ENCODE data around the gene ACOT4. TPM values are rescaled to one million over a fixed set of nuclear protein-coding genes. Genes with fewer than 3 reads are reported as not detected.
A peak's percentile ranks its signal among the peaks of the same experiment; 100 is the strongest.
"Not testable (repeated sequence)": the region's sequence is repeated elsewhere in the genome, so short reads cannot be mapped to it uniquely, and the experiment has no call there.

The ACOT4 gene
- total RNA-seq, 1 donor from 2014 or later = 1.2 TPM

GRCh38 chr14:73574251-73574650 is 17.4 kb upstream of the ACOT4 start:
- FAIRE-seq; DNase-seq (ENCODE audit: low spot score in 2 of 2): not testable (repeated sequence)

DNA sequence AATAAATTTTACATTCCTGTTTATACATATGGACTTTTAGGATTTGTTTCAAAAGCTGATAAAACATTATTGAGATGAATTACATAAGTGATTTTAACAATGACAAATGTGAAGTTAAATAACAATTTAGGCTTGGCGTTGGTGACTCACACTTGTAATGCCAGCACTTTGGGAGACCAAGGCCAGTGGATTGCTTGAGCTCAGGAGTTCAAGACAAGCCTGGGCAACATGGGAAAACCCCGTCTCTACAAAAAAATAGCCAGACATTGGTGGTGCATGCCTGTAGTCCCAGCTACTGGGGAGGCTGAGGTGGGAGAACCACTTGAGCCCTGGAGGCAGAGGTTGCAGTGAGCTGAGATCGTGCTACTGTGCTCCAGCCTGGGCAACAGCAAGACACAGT is 15.3 kb upstream of the ACOT4 start:
- FAIRE-seq = no peak
- no peak for DNase-seq (ENCODE audit: low spot score in 2 of 2)

DNA sequence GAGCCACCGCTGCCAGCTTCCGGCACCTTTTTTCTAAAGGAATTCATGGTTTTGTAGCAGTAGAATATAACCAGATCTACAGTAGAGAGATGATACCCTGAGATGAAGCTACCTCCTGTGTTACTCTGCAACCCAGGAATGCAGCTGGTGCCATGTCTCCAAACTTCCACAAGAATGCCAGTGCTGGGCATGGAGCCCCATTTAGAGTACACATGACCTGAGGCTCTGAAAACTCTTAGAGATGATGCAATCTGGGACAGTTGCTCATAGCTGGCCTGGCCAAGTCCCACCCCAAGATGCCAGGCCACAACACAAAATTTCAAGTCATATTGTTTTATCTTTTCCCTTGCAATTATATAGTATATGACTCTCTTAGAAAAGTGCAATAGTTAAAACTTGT is 14.5 kb upstream of the ACOT4 start:
- FAIRE-seq; DNase-seq (ENCODE audit: low spot score in 2 of 2): not testable (repeated sequence)

DNA sequence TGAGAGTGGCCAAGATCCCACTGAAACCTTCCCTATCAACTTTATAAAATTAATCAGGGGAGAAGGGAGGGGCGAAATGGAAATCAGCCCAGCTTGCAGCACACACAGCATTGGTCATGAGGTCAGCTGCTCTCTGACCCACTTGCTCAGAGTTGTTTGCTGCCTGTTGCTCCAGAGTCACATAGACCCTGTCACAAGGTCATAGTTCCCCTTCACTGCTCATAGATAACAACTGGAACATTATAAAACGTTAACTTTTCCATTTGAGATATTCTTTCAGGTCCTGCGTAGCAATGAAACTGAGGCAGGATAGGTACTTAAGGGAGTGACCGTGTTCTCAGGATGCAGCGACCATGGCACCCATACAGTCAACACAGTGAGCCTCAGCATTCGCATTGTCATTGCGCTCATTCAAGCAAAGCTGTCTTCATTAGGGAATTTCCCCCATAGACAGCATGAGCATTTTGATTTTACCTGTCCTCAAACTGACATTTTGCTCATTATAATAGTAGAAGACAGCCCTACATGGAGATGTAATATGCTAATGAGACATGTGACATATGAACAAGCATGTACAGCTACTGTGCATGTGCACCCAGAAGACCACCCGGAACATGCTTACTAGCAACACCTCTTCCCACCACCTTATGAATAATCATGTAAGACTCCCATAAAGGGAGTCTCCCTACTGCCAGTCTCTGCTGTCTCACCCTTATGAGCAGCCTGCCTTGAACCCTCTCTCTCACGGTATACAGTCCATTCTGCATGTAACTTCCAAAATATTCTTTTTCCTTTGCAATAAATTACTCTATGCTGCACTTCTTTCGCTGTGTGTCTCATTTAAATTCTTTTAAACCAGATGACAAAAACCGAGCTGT is 9.3 kb upstream of the ACOT4 start:
- FAIRE-seq = not testable (repeated sequence)

GRCh38 chr14:73588695-73589094 is 3.0 kb upstream of the ACOT4 start:
- no peak for DNase-seq (ENCODE audit: low spot score in 2 of 2)
- FAIRE-seq = no peak

More for the DNA sequence above, 9.3 kb upstream of the ACOT4 start:
- not testable (repeated sequence) for DNase-seq (ENCODE audit: low spot score in 2 of 2)

DNA sequence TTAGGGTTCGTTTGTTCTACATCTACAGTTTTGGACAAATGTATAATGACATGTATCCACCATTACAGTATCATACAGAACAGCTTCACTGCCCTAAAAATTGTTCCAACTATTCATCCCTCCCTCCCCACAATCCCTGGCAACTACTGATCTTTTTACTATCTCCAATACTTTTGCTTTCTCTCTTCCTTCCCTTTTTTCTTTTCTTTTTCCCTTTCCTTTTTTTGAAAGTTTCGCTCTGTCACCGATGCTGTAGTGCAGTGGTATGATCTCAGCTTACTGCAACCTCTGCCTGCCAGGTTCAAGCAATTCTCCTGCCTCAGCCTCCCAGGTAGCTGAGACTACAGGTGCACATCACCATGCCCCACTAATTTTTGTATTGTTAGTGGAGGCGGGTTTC is 2.6 kb upstream of the ACOT4 start:
- DNase-seq (ENCODE audit: low spot score in 2 of 2) = no peak
- FAIRE-seq = no peak

DNA sequence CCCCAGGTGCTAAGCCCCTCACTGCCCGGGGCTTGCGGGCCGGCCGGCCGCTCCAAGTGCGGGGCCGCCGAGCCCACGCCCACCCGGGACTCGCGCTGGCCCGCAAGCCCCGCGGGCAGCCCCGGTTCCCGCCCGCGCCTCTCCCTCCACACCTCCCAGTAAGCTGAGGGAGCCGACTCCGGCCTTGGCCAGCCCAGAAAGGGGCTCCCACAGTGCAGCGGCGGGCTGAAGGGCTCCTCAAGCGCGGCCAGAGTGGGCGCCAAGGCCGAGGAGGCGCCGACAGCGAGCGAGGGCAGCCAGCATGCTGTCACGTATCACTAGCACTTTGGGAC is 1.0 kb upstream of the ACOT4 start:
- not testable (repeated sequence) for DNase-seq (ENCODE audit: low spot score in 2 of 2); FAIRE-seq

DNA sequence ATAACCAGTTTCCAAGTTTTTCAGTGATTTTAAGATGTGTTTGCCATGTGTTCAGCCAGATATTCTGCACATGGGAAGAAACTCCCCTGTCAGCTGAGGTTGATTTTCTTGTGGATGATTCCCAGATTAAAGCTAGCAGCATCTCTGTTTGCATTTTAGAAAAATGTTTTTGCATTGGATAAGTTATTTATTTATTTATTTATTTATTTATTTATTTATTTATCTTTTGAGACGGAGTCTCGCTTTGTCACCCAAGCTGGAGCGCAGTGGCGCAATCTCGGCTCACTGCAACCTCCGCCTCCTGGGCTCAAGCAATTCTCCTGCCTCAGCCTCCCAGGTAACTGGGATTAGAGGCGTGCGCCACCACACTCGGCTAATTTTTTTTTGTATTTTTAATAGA is 2.8 kb downstream of the ACOT4 start:
- DNase-seq (ENCODE audit: low spot score in 2 of 2) (no peak), FAIRE-seq (no peak)

DNA sequence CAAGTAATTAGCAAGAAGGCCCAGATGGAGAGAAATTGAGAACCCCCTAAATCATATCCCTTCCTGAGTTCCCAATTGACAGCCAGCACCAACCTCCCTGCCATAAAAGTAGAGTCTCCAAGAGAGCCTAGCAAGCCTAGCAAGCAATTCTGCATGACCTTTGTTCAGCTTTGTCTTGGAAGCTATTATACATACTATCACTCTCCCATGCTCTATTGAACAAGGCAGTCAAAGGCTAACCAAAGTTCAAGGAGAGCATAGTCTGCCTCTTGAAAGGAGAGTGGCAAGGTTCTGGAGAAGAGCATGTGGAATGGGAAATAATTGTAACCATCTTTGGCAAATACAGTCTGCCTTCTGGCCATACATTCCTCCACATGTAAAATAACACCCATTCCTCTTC is 7.8 kb downstream of the ACOT4 start:
- DNase-seq (ENCODE audit: low spot score in 2 of 2) (no peak), FAIRE-seq (no peak)

GRCh38 chr14:73602994-73603393 is 11.3 kb downstream of the ACOT4 start:
- FAIRE-seq (no peak), DNase-seq (ENCODE audit: low spot score in 2 of 2) (no peak)

DNA sequence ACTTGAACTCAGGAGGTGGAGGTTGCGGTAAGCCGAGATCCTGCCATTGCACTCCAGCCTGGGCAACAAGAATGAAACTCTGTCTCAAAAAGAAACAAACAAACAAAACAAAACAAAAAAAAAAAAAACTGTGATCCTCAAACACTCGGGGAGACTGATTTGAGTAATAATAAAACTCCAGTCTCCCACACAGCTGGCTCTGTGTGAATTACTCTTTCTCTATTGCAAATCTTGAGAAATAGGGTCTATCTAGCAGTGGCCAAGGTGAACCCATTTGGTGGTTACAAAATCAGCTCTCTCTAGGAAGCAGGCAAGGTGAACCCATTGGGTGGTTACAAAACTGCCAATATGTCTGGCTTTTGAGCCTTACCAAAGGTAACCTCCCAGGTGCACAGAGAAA is 14.6 kb downstream of the ACOT4 start:
- no peak for DNase-seq (ENCODE audit: low spot score in 2 of 2)
- no peak for FAIRE-seq

GRCh38 chr14:73607241-73607640 is 15.6 kb downstream of the ACOT4 start:
- DNase-seq (ENCODE audit: low spot score in 2 of 2) (no peak), FAIRE-seq (no peak)

DNA sequence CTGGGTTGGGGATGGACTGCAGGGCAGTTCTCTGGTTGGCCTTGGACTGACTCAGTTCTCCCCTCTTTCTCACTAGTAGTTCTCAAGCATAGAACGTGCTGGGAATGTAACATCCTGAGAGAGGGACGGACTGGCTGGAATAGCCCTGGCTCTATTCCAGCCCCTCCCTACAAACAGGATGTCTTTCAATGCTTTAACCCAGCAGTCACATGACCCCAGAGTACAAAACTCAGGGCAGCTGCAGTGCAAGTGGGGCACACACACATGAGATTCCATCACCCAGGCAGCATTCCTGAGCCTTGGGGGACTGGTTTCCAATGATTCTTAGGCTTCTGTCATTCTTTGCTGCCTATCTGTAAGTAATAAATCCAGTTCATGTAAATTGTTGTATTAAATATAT is 19.0 kb downstream of the ACOT4 start:
- FAIRE-seq (no peak), DNase-seq (ENCODE audit: low spot score in 2 of 2) (no peak)

GRCh38 chr14:73612339-73613045 is 20.8 kb downstream of the ACOT4 start, which contains the start of gene ACOT6:
ACOT6 (plus strand) TSS chr14:73612517; CDS start chr14:73612572, 55 bp downstream.
- DNase-seq (ENCODE audit: low spot score in 2 of 2) = peak; percentile 63 to 68
- no peak for FAIRE-seq

DNA sequence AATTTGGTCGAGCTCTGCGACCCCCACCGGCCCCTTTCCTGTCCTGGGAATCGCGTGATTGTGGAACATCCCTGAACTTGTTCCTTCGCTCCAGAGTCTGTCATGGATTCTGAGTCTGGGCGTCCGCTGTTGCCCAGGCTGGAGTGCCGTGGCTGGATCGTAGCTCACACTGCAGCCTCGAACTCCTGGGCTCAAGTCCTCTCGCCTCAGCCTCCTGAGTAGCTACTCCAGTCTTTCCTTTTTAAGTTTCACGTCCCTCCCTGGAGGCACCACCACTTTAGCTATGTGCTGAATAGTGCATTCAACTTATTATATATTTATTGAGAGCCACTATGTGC is 21.3 kb downstream of the ACOT4 start:
- FAIRE-seq (no peak), DNase-seq (ENCODE audit: low spot score in 2 of 2) (peak in 1 of 2 donors; percentile 34)

GRCh38 chr14:73613419-73613963 is 21.8 kb downstream of the ACOT4 start:
- no peak for FAIRE-seq

DNA sequence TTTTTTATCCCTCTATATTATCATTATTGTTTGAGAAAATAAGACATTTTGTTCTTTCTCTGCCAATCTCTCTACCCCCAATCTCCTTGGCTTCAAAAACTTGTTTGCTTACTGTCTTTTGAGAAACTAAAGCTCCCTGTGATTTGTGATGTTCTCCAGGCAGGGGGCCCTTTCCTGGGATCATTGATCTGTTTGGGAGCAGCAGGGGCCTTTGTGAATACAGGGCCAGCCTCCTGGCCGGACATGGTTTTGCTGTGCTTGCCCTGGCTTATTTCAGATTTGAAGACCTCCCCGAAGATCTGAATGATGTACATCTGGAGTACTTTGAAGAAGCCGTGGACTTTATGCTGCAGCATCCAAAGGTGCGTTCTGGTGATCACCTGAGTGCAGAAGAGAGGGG is 25.2 kb downstream of the ACOT4 start:
- DNase-seq (ENCODE audit: low spot score in 2 of 2) (no peak), FAIRE-seq (no peak)

More at GRCh38 chr14:73613419-73613963, 21.8 kb downstream of the ACOT4 start:
- no peak for DNase-seq (ENCODE audit: low spot score in 2 of 2)

DNA sequence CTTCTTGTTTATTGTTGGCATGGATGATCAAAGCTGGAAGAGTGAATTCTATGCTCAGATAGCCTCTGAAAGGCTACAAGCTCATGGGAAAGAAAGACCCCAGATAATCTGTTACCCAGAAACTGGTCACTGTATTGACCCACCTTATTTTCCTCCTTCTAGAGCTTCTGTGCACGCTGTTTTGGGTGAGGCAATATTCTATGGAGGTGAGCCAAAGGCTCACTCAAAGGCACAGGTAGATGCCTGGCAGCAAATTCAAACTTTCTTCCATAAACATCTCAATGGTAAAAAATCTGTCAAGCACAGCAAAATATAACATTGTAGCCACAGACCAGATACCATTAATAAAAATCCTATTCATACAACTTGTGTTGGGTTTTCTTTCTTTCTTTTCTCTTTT is 27.9 kb downstream of the ACOT4 start:
- no peak for DNase-seq (ENCODE audit: low spot score in 2 of 2)
- FAIRE-seq = no peak

GRCh38 chr14:73620268-73620667 is 28.6 kb downstream of the ACOT4 start:
- DNase-seq (ENCODE audit: low spot score in 2 of 2) = no peak
- FAIRE-seq = no peak

DNA sequence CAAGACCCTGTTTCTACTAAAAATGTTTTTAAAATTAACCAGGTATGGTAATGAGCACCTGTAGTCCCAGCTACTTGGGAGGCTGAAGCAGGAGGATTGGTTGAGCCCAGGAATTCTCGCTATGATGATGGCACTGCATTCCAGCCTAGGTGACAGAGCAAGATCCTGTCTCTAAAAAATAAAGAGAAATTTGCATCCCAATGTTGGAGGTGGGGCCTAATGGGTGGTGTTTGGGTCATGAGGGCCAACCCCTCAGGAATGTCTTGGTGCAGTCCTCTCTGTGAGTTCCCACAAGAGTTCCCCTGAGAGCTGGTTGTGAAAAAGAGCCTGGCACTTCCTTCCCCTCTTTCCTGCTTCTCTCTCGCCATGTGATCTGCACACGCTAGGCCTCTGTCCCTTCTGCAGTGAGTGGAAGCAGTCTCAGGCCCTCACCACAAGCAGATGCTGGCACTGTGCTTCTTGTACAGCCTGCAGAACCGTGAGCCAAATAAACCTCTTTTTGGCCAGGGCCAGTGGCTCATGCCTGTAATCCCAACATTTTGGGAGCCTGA is 31.9 kb downstream of the ACOT4 start:
- FAIRE-seq = no peak

GRCh38 chr14:73625706-73626105 is 34.0 kb downstream of the ACOT4 start:
- DNase-seq (ENCODE audit: low spot score in 2 of 2) (no peak), FAIRE-seq (no peak)

More for the DNA sequence above, 31.9 kb downstream of the ACOT4 start:
- DNase-seq (ENCODE audit: low spot score in 2 of 2) = no peak

Measured in frontal cortex (tissue), 4 donors.